GM19397 (cell line): ENCODE results near the gene GYPC.
"Not testable (repeated sequence)": the region's sequence is repeated elsewhere in the genome, so short reads cannot be mapped to it uniquely, and the experiment has no call there.

Experiments
- ATAC-seq: cut with Tn5 transposase; IDR thresholded peaks from one replicate; pipeline ENCODE4 v1.9.1; 2021; ENCODE audit warnings: mild to moderate bottlenecking, moderate library complexity; ENCODE audit not compliant: unreplicated experiment

The GYPC gene

GRCh38 chr2:126655500-126656430 is at the start of gene GYPC:
Gene GYPC (plus strand): TSS chr2:126656158. CDS start chr2:126656264, 106 bp downstream.
- ATAC-seq, result peak; percentile 42

DNA sequence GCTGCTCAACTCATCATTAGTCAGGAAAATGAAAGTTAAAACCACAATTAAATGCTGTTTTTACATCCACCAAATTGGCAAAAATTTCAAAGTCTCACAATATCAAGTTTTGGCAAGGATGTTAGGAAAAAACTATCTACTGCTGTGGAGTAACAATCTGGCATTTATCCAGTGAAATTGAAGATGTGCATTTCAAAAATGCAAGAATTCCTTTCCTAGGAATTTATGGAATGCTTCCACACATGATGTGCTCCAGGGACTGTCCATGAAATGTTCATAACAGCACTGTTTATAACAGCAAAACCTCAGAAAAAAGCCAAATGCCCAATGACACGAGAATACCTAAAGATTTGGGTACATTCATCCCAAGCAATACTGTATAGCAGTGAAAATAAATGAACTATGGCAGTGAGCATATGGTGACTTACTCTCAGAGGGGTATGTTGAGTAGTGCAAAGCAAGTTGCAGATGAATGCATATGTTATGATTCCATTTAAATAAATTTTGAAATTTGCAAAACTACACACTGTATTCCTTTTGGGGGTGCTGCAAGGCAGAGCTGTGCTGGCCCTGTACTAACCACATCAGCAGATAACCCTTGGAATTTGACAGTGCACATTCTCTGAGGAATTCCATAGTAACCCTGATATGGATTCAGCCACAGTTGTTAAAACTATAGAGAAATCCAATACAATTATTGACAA is 41.3 kb upstream of the GYPC start:
- no peak for ATAC-seq

GRCh38 chr2:126616606-126617069 is 39.3 kb upstream of the GYPC start:
- ATAC-seq, result no peak

GRCh38 chr2:126620302-126620701 is 35.7 kb upstream of the GYPC start:
- no peak for ATAC-seq

- ATAC-seq, result no peak
These were observed 33.0 kb upstream of the GYPC start for GRCh38 chr2:126623000-126623399.

DNA sequence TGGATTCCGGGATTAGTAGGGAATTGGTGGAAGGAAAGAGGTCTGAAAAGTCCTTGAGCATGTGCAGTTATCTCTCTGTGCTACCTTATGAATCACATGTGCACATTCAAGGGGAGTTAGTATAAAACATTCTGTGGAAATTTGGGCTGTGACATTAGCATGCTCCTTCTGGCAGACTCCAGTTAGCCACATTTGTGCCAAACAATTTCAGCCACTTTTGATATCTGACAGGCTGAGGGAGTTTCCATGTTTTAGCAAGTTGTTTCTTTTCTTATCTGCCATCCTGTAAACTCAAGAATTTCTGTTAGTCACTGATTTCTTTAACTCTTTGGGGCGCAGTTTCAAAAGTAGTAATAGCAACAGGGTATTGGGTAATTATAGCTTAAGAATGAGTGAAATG is 28.3 kb upstream of the GYPC start:
- no peak for ATAC-seq

DNA sequence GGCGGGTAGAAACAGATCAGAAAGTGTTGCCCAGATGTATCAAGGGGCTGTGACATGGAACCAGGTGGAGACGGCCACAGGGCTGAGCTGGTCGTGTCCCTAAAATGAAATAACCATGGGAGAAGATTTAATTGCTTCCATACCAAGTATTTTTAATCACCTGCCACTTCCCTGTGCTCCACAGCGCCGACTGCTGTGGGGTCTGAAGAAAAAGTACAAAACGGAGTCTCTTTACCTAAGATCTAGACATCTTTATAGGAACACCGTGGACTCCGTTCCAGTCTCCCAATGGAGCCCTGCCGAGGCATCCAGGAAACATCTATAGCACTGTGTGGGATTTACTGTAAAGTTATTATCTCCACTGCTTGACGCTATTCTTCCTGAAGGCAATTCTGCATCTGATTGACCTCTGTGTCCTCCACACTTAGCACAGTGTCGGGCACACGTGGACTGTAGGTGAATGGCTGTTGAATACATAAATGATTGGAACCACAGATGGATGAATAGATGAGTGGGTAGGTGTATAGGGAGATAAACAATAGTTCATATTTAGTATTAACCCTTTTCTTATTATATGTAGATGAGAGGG is 21.6 kb upstream of the GYPC start:
- ATAC-seq, result no peak

- no peak for ATAC-seq
These were observed 20.7 kb upstream of the GYPC start for GRCh38 chr2:126635281-126635680.

DNA sequence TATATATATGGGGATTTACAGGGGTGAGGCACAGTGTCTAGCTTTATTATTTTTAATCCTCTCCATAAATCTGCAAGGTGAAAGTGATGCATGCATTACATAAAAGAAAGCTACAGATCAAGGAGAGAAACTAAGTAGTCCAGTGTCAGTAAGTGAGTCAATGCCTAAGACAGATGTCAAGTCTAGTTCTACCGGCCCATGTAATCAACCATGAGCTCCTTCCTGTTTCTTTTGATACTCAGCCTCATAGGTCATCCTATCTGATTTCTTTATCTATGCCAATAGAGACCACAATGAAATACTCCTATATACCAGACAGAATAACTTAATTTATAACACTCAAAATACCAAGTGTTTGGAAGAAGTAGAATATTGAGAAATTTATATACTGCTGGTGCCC is 20.2 kb upstream of the GYPC start:
- no peak for ATAC-seq

- no peak for ATAC-seq
These were observed 18.6 kb upstream of the GYPC start for GRCh38 chr2:126637386-126637785.

GRCh38 chr2:126638746-126639145 is 17.2 kb upstream of the GYPC start:
- no peak for ATAC-seq

DNA sequence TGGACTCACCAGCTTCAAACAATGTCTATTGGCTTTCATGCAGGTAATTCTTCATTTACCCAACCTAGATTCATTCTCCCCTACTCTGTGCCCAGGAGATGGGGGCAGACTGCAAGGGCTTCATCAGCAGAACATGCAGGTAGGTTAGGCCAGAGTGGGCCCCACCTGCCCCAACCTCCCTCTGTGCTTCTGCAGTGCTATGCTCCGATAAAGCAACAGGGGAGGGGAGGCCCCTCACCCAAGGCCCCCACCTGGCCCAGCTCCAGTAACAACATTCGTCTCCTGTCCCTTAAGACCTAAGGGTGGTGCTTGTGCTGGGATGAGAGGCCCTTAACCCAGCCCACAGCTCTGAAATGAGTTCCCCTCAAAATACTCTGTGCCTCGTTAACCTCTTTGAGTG is 16.7 kb upstream of the GYPC start:
- no peak for ATAC-seq

DNA sequence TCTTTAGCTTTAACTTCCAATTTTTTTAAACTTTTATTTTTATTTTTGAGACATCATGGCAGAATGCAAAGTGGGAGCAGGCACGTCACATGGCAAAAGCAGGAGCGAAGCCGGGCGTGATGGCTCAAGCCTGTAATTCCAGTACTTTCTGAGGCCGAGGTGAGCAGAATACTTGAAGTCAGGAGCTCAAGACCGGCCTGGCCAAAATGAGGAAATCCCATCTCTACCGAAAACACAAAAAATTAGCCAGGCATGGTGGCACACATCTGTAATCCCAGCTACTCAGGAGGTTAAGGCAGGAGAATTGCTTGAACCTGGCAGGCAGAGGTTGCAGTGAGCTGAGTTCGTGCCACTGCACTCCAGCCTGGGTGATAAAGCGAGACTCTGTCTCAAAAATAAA is 14.7 kb upstream of the GYPC start:
- ATAC-seq, result not testable (repeated sequence)

DNA sequence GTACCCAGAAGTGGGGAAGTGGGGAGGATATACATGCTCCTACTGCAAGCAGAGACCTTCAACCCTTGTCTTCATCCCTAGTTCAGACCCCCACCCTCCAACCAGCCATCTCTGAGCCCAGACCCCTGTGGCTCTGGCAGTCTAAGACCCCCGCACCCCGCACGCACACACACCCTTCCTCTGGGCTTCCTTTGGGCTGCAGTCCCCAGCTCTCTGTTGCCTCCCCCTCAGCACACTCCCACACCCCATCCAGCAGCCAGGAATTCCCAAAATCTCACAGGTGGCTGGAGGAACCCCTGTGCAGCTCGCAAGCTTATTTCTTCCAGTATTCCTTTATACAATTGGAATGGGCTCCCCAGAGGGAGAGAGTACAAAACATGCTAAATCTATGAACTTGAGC is 13.9 kb upstream of the GYPC start:
- no peak for ATAC-seq

DNA sequence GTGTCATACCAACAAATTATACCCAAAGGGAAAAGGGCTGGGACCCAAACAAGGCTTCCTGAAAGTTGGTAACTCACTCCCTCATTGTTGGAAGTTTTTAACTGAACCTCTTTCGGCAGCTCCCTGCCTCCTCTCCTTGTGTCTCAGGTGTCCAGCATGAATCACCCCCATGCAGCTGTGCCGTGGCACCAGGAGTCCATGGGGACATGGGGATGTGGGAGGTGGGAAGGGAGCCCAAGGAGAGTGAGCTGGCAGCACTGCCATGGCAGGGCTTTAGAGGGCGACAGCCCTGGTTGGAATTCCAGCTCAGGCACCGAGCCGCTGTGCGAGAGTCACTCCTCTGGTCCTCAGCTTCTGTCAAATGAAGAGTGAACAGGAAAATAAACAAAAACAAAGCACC is 12.5 kb upstream of the GYPC start:
- ATAC-seq, result no peak

DNA sequence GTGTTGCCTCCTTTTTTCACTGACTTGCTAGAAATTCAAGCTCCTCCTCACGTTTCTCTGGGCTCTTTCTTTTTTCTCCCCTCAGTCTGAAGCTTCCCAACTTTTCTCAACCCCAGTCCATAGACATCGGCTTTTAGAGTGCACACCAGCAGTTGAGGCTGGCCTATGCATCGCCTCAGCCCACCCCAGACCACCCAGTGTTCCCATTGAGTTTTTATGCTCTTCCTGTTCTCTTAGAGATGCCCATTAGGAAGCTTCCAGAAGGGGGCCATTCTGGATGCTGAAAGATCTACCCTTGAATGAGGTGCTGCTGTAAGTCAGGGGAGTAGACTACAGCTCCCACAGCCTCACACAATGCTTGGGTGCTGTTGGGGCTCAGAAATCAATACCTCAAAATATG is 12.0 kb upstream of the GYPC start:
- no peak for ATAC-seq

DNA sequence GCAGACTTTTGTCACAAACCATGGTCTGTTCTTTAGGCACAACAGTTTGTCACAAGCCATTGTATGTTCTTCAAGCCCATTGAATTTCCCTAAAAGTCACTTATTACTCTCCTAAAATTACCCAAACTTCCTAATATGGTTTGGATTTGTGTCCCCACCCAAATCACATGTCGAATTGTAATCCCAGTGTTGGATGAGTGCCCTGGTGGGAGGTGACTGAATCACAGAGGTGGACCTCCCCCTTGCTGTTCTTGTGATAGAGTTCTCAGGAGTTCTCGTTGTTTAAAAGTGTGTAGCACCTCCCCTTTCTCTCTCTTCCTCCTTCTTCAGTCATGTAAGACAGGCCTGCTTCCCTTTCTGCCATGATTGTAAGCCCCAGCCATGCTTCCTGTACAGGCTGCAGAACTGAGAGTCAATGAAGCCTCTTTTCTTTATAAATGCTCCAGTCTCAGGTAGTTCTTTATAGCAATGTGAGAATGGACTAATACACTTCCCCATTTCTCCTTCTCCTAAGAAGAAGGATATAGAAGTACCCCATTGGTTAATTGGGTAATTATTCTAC is 11.2 kb upstream of the GYPC start:
- peak; percentile 83 for ATAC-seq

DNA sequence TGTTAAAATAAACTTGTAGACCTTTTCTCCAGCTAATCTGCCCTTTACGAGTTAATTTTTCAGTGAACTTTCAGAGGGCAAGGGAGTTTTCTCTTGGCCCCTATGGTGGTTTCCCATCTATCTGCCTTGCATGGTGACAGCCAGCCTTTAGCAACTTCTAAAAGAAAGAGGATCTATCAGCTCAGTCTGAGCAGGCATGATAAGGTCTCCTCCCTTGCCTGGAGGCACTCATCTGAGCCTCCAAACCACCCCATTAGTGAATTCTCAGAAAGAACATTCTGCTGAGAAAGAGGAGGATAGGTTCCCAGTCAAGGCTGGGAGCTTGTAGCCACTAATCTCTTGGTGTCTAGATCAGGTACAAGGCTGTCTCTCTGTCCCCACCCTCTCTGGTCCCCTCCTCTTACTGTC is 10.7 kb upstream of the GYPC start:
- ATAC-seq, result peak; percentile 60

GRCh38 chr2:126646026-126646425 is 9.9 kb upstream of the GYPC start:
- ATAC-seq, result no peak

DNA sequence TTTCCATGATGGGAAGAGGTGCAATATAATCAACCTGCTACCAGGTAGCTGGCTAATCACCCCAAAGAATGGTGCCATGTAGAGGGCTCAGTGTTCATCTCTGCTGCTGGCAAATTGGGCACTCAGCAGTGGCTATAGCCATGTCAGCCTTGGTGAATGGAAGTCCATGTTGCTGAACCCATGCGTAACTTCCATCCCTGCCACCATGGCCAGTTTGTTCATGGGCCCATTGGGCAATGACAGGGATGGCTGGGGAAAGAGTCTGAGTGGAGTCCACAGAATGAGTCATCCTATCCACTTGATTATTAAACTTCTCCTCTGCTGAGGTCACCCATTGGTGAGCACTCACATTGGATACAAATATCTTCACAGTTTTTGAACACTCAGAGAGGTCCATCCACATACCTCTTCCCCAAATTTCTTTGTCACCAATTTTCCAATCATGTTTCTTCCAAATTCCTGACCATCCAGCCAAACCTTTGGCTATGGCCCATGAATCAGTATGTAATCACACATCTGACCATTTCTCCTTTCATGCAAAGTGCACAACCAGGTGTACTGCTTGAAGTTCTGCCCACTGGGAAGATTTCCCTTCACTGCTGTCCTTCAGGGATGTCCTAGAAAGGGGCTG is 8.1 kb upstream of the GYPC start:
- ATAC-seq, result not testable (repeated sequence)

DNA sequence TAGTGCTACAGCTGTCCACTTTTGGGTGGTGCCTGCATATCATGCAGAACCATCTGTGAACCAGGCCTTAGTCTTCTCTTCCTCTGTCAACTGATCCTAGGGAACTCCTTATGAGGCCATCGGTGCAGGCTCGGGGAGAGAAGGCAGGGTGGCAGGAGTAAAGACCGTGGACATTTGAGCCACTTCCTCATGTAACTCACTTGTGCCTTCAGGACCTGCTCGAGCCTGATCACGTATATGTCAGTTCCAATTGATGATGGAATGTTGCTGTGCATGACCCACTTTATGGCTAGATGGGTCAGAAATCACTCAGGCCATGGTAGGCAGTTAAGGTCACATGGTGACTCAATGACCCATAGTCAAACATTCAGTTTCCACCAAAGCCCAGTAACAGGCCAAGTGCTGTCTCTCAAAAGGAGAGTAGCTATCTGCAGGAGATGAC is 7.6 kb upstream of the GYPC start:
- not testable (repeated sequence) for ATAC-seq
